Smooth muscle cell (in vitro differentiated cells): ENCODE measurements around the gene NFIC. TPM values are rescaled to one million over a fixed set of nuclear protein-coding genes. Genes with fewer than 3 reads are reported as not detected.
"Not testable (repeated sequence)": the region's sequence is repeated elsewhere in the genome, so short reads cannot be mapped to it uniquely, and the experiment has no call there.

ENCODE experiments used
- DNase-seq: peaks from one replicate; lab custom pipeline; 2025; ENCODE audit not compliant: unreplicated experiment; lab: John Stamatoyannopoulos, UW
- H2AFZ ChIP-seq: fragments of 200-600 bp; sonication (generic); 2 replicates; pipeline ENCODE4 v1.6.0; 2016; ENCODE audit warnings: antibody characterized with exemption, low read depth, mild to moderate bottlenecking
- H3F3A ChIP-seq: fragments of 200-600 bp; sonication (generic); 2 replicates; pipeline ENCODE4 v1.6.0; 2017; ENCODE audit warnings: antibody characterized with exemption, low read depth
- H3K27ac ChIP-seq: fragments of 200-600 bp; sonication (generic); 2 replicates; pipeline ENCODE4 v1.5.1; 2016; ENCODE audit warnings: low read depth, mild to moderate bottlenecking
- H3K27me3 ChIP-seq: fragments of 200-600 bp; sonication (generic); 2 replicates; pipeline ENCODE4 v1.6.1; 2016; ENCODE audit warnings: low read depth, mild to moderate bottlenecking
- H3K36me3 ChIP-seq: fragments of 200-600 bp; sonication (generic); 2 replicates; pipeline ENCODE4 v1.5.1; 2016; ENCODE audit warnings: low read depth
- H3K4me1 ChIP-seq: fragments of 200-600 bp; sonication (generic); 2 replicates; pipeline ENCODE4 v1.5.1; 2016; ENCODE audit warnings: low read depth
- H3K4me2 ChIP-seq: fragments of 200-600 bp; sonication (generic); 2 replicates; pipeline ENCODE4 v1.6.0; 2016; ENCODE audit warnings: mild to moderate bottlenecking
- H3K4me3 ChIP-seq: fragments of 200-600 bp; sonication (generic); 2 replicates; pipeline ENCODE4 v1.5.1; 2016; ENCODE audit warnings: mild to moderate bottlenecking
- H3K79me2 ChIP-seq: fragments of 200-600 bp; sonication (generic); 2 replicates; pipeline ENCODE4 v1.6.0; 2016; ENCODE audit warnings: low read depth, mild to moderate bottlenecking
- H3K9ac ChIP-seq: fragments of 200-600 bp; sonication (generic); 2 replicates; pipeline ENCODE4 v1.6.0; 2016; ENCODE audit warnings: low read depth
- H3K9me3 ChIP-seq: fragments of 200-600 bp; sonication (generic); replicated peaks from 2 replicates; pipeline ENCODE4 v1.5.1; 2016; ENCODE audit warnings: low read depth
- H4K20me1 ChIP-seq: fragments of 200-600 bp; sonication (generic); 2 replicates; pipeline ENCODE4 v1.6.0; 2016; ENCODE audit warnings: low read depth
- WGBS: methylation state at CpG from one replicate; pipeline ENCODE4 v1.1.7; 2016; ENCODE audit warnings: low lambda C conversion rate; 5-methylcytosine and 5-hydroxymethylcytosine counted together
- polyA plus RNA-seq: library from polyadenylated mRNA; unstranded; fragments of >200 nt; fragmentation: Nextera tagmentation; extraction: Ambion mirVana; gene quantifications from 2 replicates; pipeline ENCODE4 v1.2.1, GENCODE V29; 2016
- total RNA-seq: library from RNA; depleted of rRNA; stranded (reverse); fragments of >200 nt; gene quantifications from 2 replicates; pipeline ENCODE4 v1.2.3, GENCODE V29; 2014
- TF ChIP-seq, protein P1 (sequence below): fragments of 200-600 bp; sonication (generic); IDR thresholded peaks from 2 replicates; pipeline ENCODE4 v1.5.1; 2017; ENCODE audit warnings: borderline replicate concordance, mild to moderate bottlenecking, antibody characterized with exemption; ENCODE audit not compliant: insufficient read depth, poor library complexity, severe bottlenecking

Gene NFIC
- total and polyA plus RNA-seq, 2 experiments from 2014 or later = 7.9 to 33.2 TPM

DNA sequence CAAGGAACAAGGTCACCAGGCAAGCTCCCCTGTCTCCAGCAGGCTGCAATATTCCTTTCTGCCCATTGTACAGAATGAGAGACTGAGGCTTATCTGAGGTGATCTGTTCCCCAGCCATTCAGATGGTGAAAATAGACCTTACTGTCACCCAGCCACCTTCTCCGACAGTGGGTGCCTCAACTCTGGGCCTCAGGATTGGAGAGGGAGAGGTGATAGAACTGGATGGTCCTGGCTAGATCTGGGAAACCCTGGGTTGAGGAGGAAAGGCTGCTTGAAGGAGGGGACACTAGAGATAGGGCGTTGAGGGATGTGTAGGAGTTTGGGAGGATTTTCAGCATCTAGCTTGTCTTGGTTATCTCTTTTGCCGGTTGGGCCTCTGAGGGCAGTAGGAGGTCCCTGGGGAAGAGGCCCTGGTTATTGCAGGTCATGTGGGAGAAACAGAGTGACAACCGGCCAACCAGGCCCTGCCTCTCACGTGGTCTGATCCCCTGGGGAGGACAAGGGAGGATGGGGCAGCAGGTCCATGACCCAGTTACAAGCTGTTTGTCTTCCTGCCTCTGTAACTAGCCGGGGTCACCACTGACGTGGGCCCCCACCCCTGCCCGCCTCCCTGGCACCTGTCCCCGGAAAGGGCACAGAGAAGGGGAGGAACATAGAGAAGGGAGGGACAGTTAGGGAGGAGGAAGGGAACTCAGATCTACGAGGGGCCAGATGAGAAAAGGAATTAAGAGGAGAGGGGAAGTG, 8.2 kb downstream of the NFIC start:
- peaks cover 13% of the 10 kb centered on the region for H3K79me2 ChIP-seq
- H3K27me3 ChIP-seq = peaks cover 8% of the 10 kb centered on the region
- H2AFZ ChIP-seq = no peak overlapping the region
- H4K20me1 ChIP-seq = peaks cover 94% of the 10 kb centered on the region
- H3K4me2 ChIP-seq = no peak overlapping the region
- no peaks in the 10 kb centered on the region for H3K4me1 ChIP-seq
- H3K27ac ChIP-seq = no peak overlapping the region
- H3K4me3 ChIP-seq = no peak overlapping the region
- no peak for DNase-seq
- no peaks in the 10 kb centered on the region for H3K9me3 ChIP-seq
- 62% methylated on average over 10 of the region's 10 CpGs for WGBS
- no peaks in the 10 kb centered on the region for H3K36me3 ChIP-seq
- no peak overlapping the region for H3K9ac ChIP-seq
- TF ChIP-seq, protein P1, sequence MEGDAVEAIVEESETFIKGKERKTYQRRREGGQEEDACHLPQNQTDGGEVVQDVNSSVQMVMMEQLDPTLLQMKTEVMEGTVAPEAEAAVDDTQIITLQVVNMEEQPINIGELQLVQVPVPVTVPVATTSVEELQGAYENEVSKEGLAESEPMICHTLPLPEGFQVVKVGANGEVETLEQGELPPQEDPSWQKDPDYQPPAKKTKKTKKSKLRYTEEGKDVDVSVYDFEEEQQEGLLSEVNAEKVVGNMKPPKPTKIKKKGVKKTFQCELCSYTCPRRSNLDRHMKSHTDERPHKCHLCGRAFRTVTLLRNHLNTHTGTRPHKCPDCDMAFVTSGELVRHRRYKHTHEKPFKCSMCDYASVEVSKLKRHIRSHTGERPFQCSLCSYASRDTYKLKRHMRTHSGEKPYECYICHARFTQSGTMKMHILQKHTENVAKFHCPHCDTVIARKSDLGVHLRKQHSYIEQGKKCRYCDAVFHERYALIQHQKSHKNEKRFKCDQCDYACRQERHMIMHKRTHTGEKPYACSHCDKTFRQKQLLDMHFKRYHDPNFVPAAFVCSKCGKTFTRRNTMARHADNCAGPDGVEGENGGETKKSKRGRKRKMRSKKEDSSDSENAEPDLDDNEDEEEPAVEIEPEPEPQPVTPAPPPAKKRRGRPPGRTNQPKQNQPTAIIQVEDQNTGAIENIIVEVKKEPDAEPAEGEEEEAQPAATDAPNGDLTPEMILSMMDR = no peak
- H3F3A ChIP-seq = no peaks in the 10 kb centered on the region

DNA sequence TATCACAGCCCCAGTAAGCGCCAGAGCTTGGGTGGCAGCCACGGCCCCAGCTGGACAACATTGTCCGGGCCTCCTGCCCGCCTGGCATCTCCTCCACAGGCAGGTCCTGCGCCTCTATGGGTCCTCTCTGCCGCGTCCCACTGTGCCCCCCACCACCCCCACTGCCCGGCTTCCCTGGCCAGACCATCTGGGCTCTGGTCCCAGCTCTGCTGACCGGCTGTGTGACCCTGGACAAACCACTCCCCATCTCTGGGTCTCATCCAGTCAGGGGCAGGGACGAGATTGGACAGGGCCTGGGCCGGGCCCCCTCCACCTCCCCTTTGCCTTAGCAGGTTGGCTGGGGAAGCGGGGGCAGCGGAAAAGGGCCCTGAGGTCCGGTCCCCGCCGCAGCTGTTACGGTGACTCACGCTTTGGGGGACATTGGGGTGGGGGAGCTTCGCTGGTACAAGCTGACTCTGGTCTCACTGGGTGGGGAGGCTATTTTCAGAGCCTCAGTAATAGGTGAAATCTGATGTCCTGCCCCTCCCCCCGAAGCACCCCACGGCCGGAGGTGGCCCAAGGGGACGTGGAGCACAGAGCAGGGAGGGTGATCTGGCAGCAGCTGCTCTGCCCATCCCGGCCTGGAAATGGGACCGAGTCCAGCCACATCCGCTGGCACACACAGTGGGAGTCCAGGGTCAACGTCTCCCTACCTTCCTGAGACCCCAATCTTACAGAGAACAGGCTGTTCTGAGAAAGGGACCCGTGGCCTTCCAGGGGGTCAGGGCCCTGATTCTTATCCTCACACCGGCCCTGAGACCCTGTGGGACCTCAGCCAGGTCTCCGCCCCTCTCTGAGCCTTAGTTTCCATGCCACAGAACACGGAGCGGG, 9.1 kb downstream of the NFIC start:
- no peak for DNase-seq
- Histone ChIP-seq H3K79me2 (peaks cover 11% of the 10 kb centered on the region), H3K4me3 (no peak overlapping the region)

DNA sequence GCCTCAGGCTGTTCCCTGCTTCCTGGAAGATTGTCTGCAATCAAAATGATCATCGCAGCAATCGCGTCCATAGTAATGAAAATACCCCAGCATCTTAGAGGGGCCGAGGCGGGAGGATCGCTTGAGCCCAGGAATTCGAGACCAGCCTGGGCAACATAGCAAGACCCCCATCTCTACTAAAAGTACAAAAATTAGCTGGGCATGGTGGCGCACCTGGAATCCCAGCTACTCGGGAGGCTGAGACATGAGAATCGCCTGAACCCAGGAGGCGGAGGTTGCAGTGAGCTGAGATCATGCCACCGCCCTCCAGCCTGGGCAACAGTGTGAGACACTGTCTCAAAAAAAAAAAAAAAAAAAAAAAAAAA, 9.7 kb downstream of the NFIC start:
- not testable (repeated sequence) for H3K4me1 ChIP-seq, H3K27ac ChIP-seq, H2AFZ ChIP-seq, DNase-seq, H3K4me2 ChIP-seq, H3K27me3 ChIP-seq, H3K9ac ChIP-seq, H3F3A ChIP-seq, H3K36me3 ChIP-seq, H3K9me3 ChIP-seq, H3K4me3 ChIP-seq, H3K79me2 ChIP-seq
- WGBS = 94% methylated on average over 9 of the region's 12 CpGs
- H4K20me1 ChIP-seq = peaks cover 97% of the 10 kb centered on the region

More for the DNA sequence above, 9.1 kb downstream of the NFIC start:
- 85% methylated on average over 32 of the region's 32 CpGs for WGBS
- no peaks in the 10 kb centered on the region for H3K9me3 ChIP-seq
- TF ChIP-seq, protein P1 = no peak
- peaks cover 4% of the 10 kb centered on the region for H3K27me3 ChIP-seq
- H3K4me2 ChIP-seq = no peak overlapping the region
- no peak overlapping the region for H3K9ac ChIP-seq
- H3K36me3 ChIP-seq = no peaks in the 10 kb centered on the region
- peaks cover 97% of the 10 kb centered on the region for H4K20me1 ChIP-seq
- H3K27ac ChIP-seq = no peak overlapping the region
- H3K4me1 ChIP-seq = no peaks in the 10 kb centered on the region
- H3F3A ChIP-seq = no peaks in the 10 kb centered on the region
- H2AFZ ChIP-seq = no peak overlapping the region

DNA sequence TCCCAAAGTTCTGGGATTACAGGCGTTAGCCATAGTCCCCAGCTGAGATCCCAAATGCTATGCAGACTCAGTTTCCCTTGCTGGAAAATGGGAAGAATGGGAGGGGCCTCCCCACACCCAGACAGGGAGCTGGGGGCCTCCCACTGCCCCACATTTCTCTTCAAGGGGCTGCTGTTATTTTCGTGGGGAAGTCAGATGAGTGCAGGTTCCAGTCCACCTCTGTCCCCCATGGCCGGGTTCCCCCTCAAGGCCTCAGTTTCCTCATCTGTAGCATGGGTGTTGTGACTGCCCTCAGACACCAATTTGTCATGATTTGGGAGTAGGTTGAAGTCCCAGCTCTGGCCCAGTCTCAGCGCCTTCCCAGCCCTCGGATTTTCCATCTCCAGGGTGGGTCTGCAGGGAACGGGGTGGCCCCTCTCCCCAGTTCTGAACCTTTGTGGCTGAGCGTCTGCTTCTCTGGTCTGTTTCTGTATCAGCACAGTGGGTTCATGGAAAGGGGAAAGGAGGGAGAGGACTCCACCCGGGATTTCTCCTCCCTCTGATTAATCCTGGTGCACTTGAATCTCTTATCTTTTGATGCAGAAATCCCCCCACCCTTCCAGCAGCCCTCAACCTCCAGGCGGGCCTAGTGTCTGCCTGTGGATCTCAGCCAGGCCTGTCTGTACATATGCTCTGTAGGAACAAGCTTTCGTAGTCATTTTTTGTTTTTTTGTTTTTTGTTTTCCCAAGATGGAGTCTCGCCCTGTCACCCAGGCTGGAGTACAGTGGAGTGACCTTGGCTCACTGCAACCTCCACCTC, 12.2 kb downstream of the NFIC start:
- Histone ChIP-seq H4K20me1 (peaks cover 100% of the 10 kb centered on the region), H3K27me3 (no peaks in the 10 kb centered on the region)
- WGBS = 84% methylated on average over 11 of the region's 11 CpGs

More for the DNA sequence above, 12.2 kb downstream of the NFIC start:
- Histone ChIP-seq H3K9ac (no peak overlapping the region), H3K9me3 (no peaks in the 10 kb centered on the region), H3K4me2 (no peak overlapping the region), H3K27ac (no peak overlapping the region), H3K4me3 (no peak overlapping the region), H3K4me1 (no peaks in the 10 kb centered on the region), H3K79me2 (peaks cover 8% of the 10 kb centered on the region), H2AFZ (no peak overlapping the region), H3F3A (no peaks in the 10 kb centered on the region), H3K36me3 (no peaks in the 10 kb centered on the region)
- TF ChIP-seq, protein P1 = no peak
- no peak for DNase-seq
